Measurements from ENCODE around the gene IFNA4.
"Not testable (repeated sequence)": the region's sequence is repeated elsewhere in the genome, so short reads cannot be mapped to it uniquely, and the experiment has no call there.

GRCh38 chr9:21166560-21166959 lies 20.8 kb downstream of the IFNA4 start, which contains the start of gene IFNA21:
- TF ChIP-seq, protein P1, sequence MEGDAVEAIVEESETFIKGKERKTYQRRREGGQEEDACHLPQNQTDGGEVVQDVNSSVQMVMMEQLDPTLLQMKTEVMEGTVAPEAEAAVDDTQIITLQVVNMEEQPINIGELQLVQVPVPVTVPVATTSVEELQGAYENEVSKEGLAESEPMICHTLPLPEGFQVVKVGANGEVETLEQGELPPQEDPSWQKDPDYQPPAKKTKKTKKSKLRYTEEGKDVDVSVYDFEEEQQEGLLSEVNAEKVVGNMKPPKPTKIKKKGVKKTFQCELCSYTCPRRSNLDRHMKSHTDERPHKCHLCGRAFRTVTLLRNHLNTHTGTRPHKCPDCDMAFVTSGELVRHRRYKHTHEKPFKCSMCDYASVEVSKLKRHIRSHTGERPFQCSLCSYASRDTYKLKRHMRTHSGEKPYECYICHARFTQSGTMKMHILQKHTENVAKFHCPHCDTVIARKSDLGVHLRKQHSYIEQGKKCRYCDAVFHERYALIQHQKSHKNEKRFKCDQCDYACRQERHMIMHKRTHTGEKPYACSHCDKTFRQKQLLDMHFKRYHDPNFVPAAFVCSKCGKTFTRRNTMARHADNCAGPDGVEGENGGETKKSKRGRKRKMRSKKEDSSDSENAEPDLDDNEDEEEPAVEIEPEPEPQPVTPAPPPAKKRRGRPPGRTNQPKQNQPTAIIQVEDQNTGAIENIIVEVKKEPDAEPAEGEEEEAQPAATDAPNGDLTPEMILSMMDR (conservative IDR thresholded peaks at IDR 0.05; ENCODE audit: low read length), result not testable (repeated sequence)
- TF ChIP-seq EZH2phosphoT487 (IDR thresholded peaks at IDR 0.05; ENCODE audit: borderline replicate concordance, low read depth, low read length), result not testable (repeated sequence)

Measured in OCI-LY7 (cell line).